ENCODE measurements around the gene TEX12. TPM values are rescaled to one million over a fixed set of nuclear protein-coding genes. Genes with fewer than 3 reads are reported as not detected.

The TEX12 gene
- total RNA-seq, 2 experiments from 2014 or later: not detected

GRCh38 chr11:112206071-112206470 is 38.9 kb downstream of the TEX12 start:
- Mint-ChIP-seq H3K27ac (no peak overlapping the region), H3K4me3 (no peak overlapping the region), H3K36me3 (ENCODE audit: low read depth) (no peaks in the 10 kb centered on the region), H3K4me1 (ENCODE audit: low read depth) (no peaks in the 10 kb centered on the region), H3K27me3 (peaks cover 2% of the 10 kb centered on the region), H3K9me3 (no peaks in the 10 kb centered on the region)
- ChIA-PET CTCF (interaction anchor here (0.8 to 1.2 kb wide), 3 partner anchors 13 to 74 kb away, joined by 3 to 4 read pairs (median 3); partner anchors contain the start of gene BCO2), POLR2A (no interaction called here)
- TF ChIP-seq, protein P1, sequence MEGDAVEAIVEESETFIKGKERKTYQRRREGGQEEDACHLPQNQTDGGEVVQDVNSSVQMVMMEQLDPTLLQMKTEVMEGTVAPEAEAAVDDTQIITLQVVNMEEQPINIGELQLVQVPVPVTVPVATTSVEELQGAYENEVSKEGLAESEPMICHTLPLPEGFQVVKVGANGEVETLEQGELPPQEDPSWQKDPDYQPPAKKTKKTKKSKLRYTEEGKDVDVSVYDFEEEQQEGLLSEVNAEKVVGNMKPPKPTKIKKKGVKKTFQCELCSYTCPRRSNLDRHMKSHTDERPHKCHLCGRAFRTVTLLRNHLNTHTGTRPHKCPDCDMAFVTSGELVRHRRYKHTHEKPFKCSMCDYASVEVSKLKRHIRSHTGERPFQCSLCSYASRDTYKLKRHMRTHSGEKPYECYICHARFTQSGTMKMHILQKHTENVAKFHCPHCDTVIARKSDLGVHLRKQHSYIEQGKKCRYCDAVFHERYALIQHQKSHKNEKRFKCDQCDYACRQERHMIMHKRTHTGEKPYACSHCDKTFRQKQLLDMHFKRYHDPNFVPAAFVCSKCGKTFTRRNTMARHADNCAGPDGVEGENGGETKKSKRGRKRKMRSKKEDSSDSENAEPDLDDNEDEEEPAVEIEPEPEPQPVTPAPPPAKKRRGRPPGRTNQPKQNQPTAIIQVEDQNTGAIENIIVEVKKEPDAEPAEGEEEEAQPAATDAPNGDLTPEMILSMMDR (IDR thresholded peaks at IDR 0.05): no peak
- DNase-seq: no peak
- intact Hi-C loops (cut with micrococcal nuclease): no loop called here
- ATAC-seq: no peak

DNA sequence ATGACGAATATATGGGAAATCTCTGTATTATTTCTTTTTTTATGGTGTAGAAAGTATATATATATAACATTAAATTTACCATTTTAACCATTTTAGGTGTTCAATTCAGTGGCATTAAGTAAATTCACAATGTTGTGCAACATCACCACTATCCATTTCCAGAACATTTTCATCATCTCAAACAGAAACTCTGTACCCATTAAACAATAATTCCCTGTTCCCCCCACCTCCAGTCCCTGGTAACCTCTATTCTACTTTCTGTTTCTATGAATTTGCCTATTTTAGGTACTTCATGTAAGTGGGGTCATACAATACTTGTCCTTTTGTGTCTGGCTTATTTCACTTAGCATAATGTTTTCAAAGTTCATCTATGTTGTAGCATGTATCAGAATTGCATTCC is 43.7 kb downstream of the TEX12 start:
- H3K27me3 Mint-ChIP-seq: peaks cover 6% of the 10 kb centered on the region
- DNase-seq (no peak), ATAC-seq (no peak)
- H3K4me1 Mint-ChIP-seq (ENCODE audit: low read depth): peaks cover 5% of the 10 kb centered on the region
- TF ChIP-seq, protein P1 (IDR thresholded peaks at IDR 0.05): no peak
- ChIA-PET CTCF (interaction anchor here (1.0 kb wide), 1 partner anchor 69 kb away, joined by 3 read pairs; no protein-coding TSS in a partner anchor), POLR2A (no interaction called here)
- intact Hi-C loops (cut with micrococcal nuclease): loop anchor here (10.0 kb wide), 1 partner anchor 344 kb away; no protein-coding TSS in a partner anchor
- H3K27ac Mint-ChIP-seq: no peak overlapping the region
- H3K4me3 Mint-ChIP-seq: no peak overlapping the region
- H3K9me3 Mint-ChIP-seq: no peaks in the 10 kb centered on the region
- H3K36me3 Mint-ChIP-seq (ENCODE audit: low read depth): no peaks in the 10 kb centered on the region

DNA sequence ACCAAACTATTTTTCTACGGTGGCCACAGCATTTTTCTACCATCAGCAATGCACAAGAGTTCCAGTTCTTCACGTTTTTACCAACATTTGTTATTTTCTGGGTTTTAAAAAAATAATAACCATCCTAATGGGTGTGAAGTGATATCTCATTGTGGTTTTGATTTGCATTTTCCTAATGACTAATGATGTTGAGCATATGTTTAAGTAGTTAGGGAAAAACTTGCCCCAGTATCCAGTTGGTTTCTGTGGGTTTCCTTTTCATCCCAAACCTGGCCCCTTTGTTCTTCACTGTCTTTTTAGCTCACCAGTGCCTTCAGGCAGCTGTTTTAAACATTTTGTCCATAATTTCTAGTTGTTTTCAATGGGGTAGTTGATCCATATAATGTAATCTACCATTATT is 44.4 kb downstream of the TEX12 start:
- no peak for ATAC-seq
- no peak overlapping the region for H3K4me3 Mint-ChIP-seq
- intact Hi-C loops (cut with micrococcal nuclease): loop anchor here (10.0 kb wide), 1 partner anchor 343 kb away; no protein-coding TSS in a partner anchor

GRCh38 chr11:112212290-112212689 is 45.1 kb downstream of the TEX12 start:
- intact Hi-C loops (cut with micrococcal nuclease): loop anchor here (10.0 kb wide), 1 partner anchor 343 kb away; no protein-coding TSS in a partner anchor
- DNase-seq (no peak), ATAC-seq (no peak)
- H3K4me3 Mint-ChIP-seq: no peak overlapping the region
- peaks cover 6% of the 10 kb centered on the region for H3K27me3 Mint-ChIP-seq
- peaks cover 5% of the 10 kb centered on the region for H3K4me1 Mint-ChIP-seq (ENCODE audit: low read depth)
- POLR2A ChIA-PET: no interaction called here
- no peaks in the 10 kb centered on the region for H3K9me3 Mint-ChIP-seq
- no peaks in the 10 kb centered on the region for H3K36me3 Mint-ChIP-seq (ENCODE audit: low read depth)
- TF ChIP-seq, protein P1 (IDR thresholded peaks at IDR 0.05): no peak
- H3K27ac Mint-ChIP-seq: no peak overlapping the region
- CTCF ChIA-PET: interaction anchor here (0.8 to 0.9 kb wide), 2 partner anchors 8 to 37 kb away, joined by 4 read pairs; partner anchors contain the start of gene BCO2

More for the DNA sequence above, 44.4 kb downstream of the TEX12 start:
- DNase-seq: no peak
- ChIA-PET POLR2A (no interaction called here), CTCF (interaction anchor here (0.8 kb wide), 1 partner anchor 8 kb away, joined by 4 read pairs; no protein-coding TSS in a partner anchor)
- peaks cover 5% of the 10 kb centered on the region for H3K4me1 Mint-ChIP-seq (ENCODE audit: low read depth)
- H3K27me3 Mint-ChIP-seq: peaks cover 6% of the 10 kb centered on the region
- TF ChIP-seq, protein P1 (IDR thresholded peaks at IDR 0.05): no peak
- no peaks in the 10 kb centered on the region for H3K36me3 Mint-ChIP-seq (ENCODE audit: low read depth)
- H3K27ac Mint-ChIP-seq: no peak overlapping the region
- no peaks in the 10 kb centered on the region for H3K9me3 Mint-ChIP-seq

GRCh38 chr11:112212710-112213109 is 45.5 kb downstream of the TEX12 start:
- ChIA-PET CTCF (interaction anchor here (0.9 kb wide), 1 partner anchor 37 kb away, joined by 4 read pairs; the partner anchor contains the start of gene BCO2), POLR2A (no interaction called here)
- H3K27ac Mint-ChIP-seq: no peak overlapping the region
- H3K36me3 Mint-ChIP-seq (ENCODE audit: low read depth): no peaks in the 10 kb centered on the region
- peaks cover 5% of the 10 kb centered on the region for H3K4me1 Mint-ChIP-seq (ENCODE audit: low read depth)
- H3K4me3 Mint-ChIP-seq: no peak overlapping the region
- intact Hi-C loops (cut with micrococcal nuclease): loop anchor here (10.0 kb wide), 1 partner anchor 342 kb away; no protein-coding TSS in a partner anchor
- H3K27me3 Mint-ChIP-seq: peaks cover 6% of the 10 kb centered on the region
- DNase-seq (no peak), ATAC-seq (no peak)
- TF ChIP-seq, protein P1 (IDR thresholded peaks at IDR 0.05): no peak
- no peaks in the 10 kb centered on the region for H3K9me3 Mint-ChIP-seq

Data from activated CD8-positive, alpha-beta T cell treated with anti-CD3 and anti-CD28 coated beads for 36 hours (primary cell).